HepG2 (cell line): ENCODE data around the gene HAS3. TPM values are rescaled to one million over a fixed set of nuclear protein-coding genes. Genes with fewer than 3 reads are reported as not detected.

Experiments used
- ATAC-seq: fragments of 200-7000 bp; cut with Tn5 transposase; 3 replicates; pipeline ENCODE4 v1.9.1; 2020; ENCODE audit warnings: mild to moderate bottlenecking, moderate library complexity
- BruUV-seq: library from RNA; stranded (reverse); fragments of 400-500 nt; replicated peaks from 2 replicates; lab custom pipeline; 2021; lab: Mats Ljungman, UMichigan
- CTCF ChIA-PET: fragments of 300-600 bp; formaldehyde crosslinking; extraction: SDS; loops from one replicate; lab custom pipeline; 2021; ENCODE audit warnings: low total read pairs, inconsistent platforms, low intra/inter-chr PET ratio; lab: Yijun Ruan, JAX
- POLR2A ChIA-PET: fragments of 350-600 bp; sonication (Branson Sonifier 250); formaldehyde crosslinking; loops from one replicate; lab custom pipeline; 2020; ENCODE audit warnings: antibody characterized with exemption, inconsistent platforms; lab: Yijun Ruan, JAX
- DNase-seq: peaks from one replicate; pipeline ENCODE4 v3.0.0-alpha.2; 2015; ENCODE audit warnings: low spot score
- FAIRE-seq: peaks from 3 replicates; lab custom pipeline; 2011; peaks lifted over from hg19 to GRCh38; lab: Jason Lieb, UNC
- H2AFZ ChIP-seq: one replicate; pipeline ENCODE4 v1.6.1; 2011; ENCODE audit warnings: low read length, inconsistent platforms
- H3K27ac ChIP-seq: fragments of 300-600 bp; 3 replicates; pipeline ENCODE4 v1.8.0; 2011; ENCODE audit warnings: mixed run types, mild to moderate bottlenecking, mixed read lengths, low read length, inconsistent platforms; ENCODE audit not compliant: insufficient read depth; ENCODE audit errors: extremely low read length
- H3K27me3 ChIP-seq, 2 experiments: fragments of 200-600 bp in 1 of 2; 2 replicates in 1 of 2; 3 replicates in 1 of 2; pipeline versions ENCODE4 v1.6.0 to v1.8.0; 2011; ENCODE audit warnings: low read length in 2 of 2, mild to moderate bottlenecking in 2 of 2, moderate library complexity in 2 of 2, inconsistent platforms in 1 of 2; ENCODE audit not compliant: insufficient read depth in 2 of 2, control insufficient read depth in 1 of 2
- H3K36me3 ChIP-seq, 2 experiments: fragments of 200-600 bp in 1 of 2; replicated peaks in 1 of 2; 2 replicates in 1 of 2; 3 replicates in 1 of 2; pipeline versions ENCODE4 v1.5.1 to v1.8.0; 2011; ENCODE audit warnings: low read length in 2 of 2, inconsistent platforms in 1 of 2; ENCODE audit not compliant: insufficient read depth in 2 of 2, control insufficient read depth in 1 of 2
- H3K4me1 ChIP-seq: 2 replicates; pipeline ENCODE4 v1.5.1; 2012; ENCODE audit warnings: low read length, inconsistent platforms; ENCODE audit not compliant: insufficient read depth
- H3K4me2 ChIP-seq: 2 replicates; pipeline ENCODE4 v1.6.0; 2011; ENCODE audit warnings: low read depth, low read length, inconsistent platforms
- H3K4me3 ChIP-seq, 3 experiments: fragments of 200-600 bp in 1 of 3; sonication (generic), shearing (Covaris generic) in 1 of 3; replicated peaks in 1 of 3; 2 replicates each; pipeline ENCODE4 v1.5.1; 2011 to 2016; ENCODE audit warnings: low read length in 3 of 3, inconsistent platforms in 2 of 3, low read depth in 2 of 3, mild to moderate bottlenecking in 2 of 3, control low read depth in 1 of 3, mixed read lengths in 1 of 3; ENCODE audit not compliant: insufficient read depth in 1 of 3
- H3K79me2 ChIP-seq: one replicate; pipeline ENCODE4 v1.6.1; 2011; ENCODE audit warnings: low read length, inconsistent platforms; ENCODE audit not compliant: insufficient read depth
- H3K9ac ChIP-seq: 2 replicates; pipeline ENCODE4 v1.6.0; 2011; ENCODE audit warnings: mild to moderate bottlenecking, low read depth, low read length, inconsistent platforms; ENCODE audit not compliant: insufficient read depth
- H3K9me3 ChIP-seq: 2 replicates; pipeline ENCODE4 v1.5.1; 2012; ENCODE audit warnings: mild to moderate bottlenecking, low read length
- H4K20me1 ChIP-seq: 2 replicates; pipeline ENCODE4 v1.6.0; 2011; ENCODE audit warnings: inconsistent platforms, mild to moderate bottlenecking, low read length, moderate library complexity; ENCODE audit not compliant: insufficient read depth
- ZNF235 ChIP-seq: sonication (generic); formaldehyde crosslinking; IDR thresholded peaks from 2 replicates; pipeline ENCODE4 v1.8.1; 2023; ENCODE audit warnings: mild to moderate bottlenecking, missing genetic modification reagents, borderline replicate concordance
- ZNF674 ChIP-seq: sonication (generic); formaldehyde crosslinking; IDR thresholded peaks from 2 replicates; pipeline ENCODE4 v1.5.0; 2020; ENCODE audit warnings: low read depth, mild to moderate bottlenecking, missing genetic modification reagents
- WGBS: methylation state at CpG from one replicate; pipeline ENCODE4 v1.1.6; 2017; ENCODE audit warnings: low lambda C conversion rate; 5-methylcytosine and 5-hydroxymethylcytosine counted together
- in situ Hi-C: cut with HindIII; loops from 2 replicates; pipeline ENCODE4 v1.10.0; 2017; ENCODE audit warnings: low pct_unique_long_range_greater_than_20kb; ENCODE audit not compliant: extremely low pct_ligation_motif_present
- intact Hi-C: fragments of 100-400 bp; cut with micrococcal nuclease; formaldehyde crosslinking; loops from one replicate; pipeline ENCODE4 v1.10.0; 2022; ENCODE audit not compliant: unreplicated experiment
- polyA plus RNA-seq, 8 experiments: library from polyadenylated mRNA; depleted of rRNA in 3 of 8; stranded (reverse) in 7 of 8; unstranded in 1 of 8; fragments of >200 nt; fragmentation: Illumina TruSeq in 4 of 8; extraction: Trizol in 4 of 8; gene quantifications; 2 replicates each; pipeline versions ENCODE4 v1.2.1 to v1.2.3, GENCODE V29; 2011 to 2016; ENCODE audit warnings: low read depth in 4 of 8, missing spikeins in 1 of 8, mixed read lengths in 1 of 8; ENCODE audit not compliant: insufficient read depth in 1 of 8
- total RNA-seq, 5 experiments: library from RNA; depleted of rRNA; stranded (reverse); fragments of >200 nt; fragmentation: Illumina TruSeq; extraction: Trizol; gene quantifications; 2 replicates each; pipeline ENCODE4 v1.2.3, GENCODE V29; 2016; ENCODE audit warnings: low read depth in 1 of 5
- TF ChIP-seq, protein P1 (sequence below): sonication (generic); formaldehyde crosslinking; IDR thresholded peaks from 2 replicates; pipeline ENCODE4 v1.4.0; 2020; ENCODE audit warnings: missing genetic modification reagents

The HAS3 gene
- total and polyA plus RNA-seq, 2 of the 13 experiments (the other 11 are each of a cell fraction or from before 2014, with no cell fraction given): 0.04 to 0.30 TPM

DNA sequence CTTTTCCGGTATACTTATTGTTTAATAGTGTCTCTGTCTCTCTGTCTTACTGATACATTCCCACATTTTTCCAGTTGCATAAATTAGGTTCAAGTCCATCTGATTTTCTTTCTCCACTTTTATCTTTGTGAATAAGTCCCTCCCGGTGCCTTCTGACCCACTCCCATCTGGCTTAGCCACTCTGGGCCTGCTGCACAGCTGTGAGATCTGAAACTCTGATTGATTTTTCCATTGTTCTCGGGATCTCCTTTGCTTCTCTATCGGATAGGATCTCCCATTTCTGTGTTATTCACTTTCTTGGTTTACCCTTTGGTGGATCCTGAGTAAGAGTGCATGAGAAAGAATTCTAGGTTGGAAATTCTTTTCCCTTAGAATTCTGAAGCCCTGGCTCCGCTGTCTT is 35.6 kb downstream of the HAS3 start:
- Histone ChIP-seq H3K4me2 (no peak overlapping the region), H3K79me2 (peaks cover 24% of the 10 kb centered on the region), H3K9me3 (no peaks in the 10 kb centered on the region), H3K36me3 (peaks cover 44 to 92% of the 10 kb centered on the region in 2 experiments), H4K20me1 (no peaks in the 10 kb centered on the region; the same call in 1 of the 2 replicates), H3K27ac (no peak overlapping the region), H3K4me1 (0 out of 2 replicates have a peak, but pooled peaks cover 3% of the 10 kb centered on the region), H3K9ac (no peak overlapping the region), H2AFZ (no peak overlapping the region), H3K27me3 (no peaks in the 10 kb centered on the region), H3K4me3 (no peak overlapping the region)
- BruUV-seq: no TSS peak
- WGBS: 97% methylated on average over 5 of the region's 5 CpGs
- DNase-seq (no peak), FAIRE-seq (no peak), ATAC-seq (no peak)
- POLR2A ChIA-PET: no interaction called here
- no peak for TF ChIP-seq ZNF235
- TF ChIP-seq ZNF674 (CRISPR knock-in tag): no peak
- in situ Hi-C loops: no loop called here
- CTCF ChIA-PET: no interaction called here
- intact Hi-C loops: no loop called here

- intact Hi-C loops (no loop called here), in situ Hi-C loops (no loop called here)
- Histone ChIP-seq H4K20me1 (no peaks in the 10 kb centered on the region; the same call in 1 of the 2 replicates), H3K9ac (no peak overlapping the region), H3K4me3 (no peak overlapping the region), H3K27me3 (no peaks in the 10 kb centered on the region), H2AFZ (no peak overlapping the region), H3K79me2 (peaks cover 15% of the 10 kb centered on the region), H3K27ac (no peak overlapping the region), H3K9me3 (no peaks in the 10 kb centered on the region), H3K36me3 (peaks cover 43 to 87% of the 10 kb centered on the region in 2 experiments), H3K4me1 (no peaks in the 10 kb centered on the region), H3K4me2 (no peak overlapping the region)
- no peak for DNase-seq
- no peak for FAIRE-seq
- ATAC-seq: no peak
- ChIA-PET CTCF (no interaction called here), POLR2A (no interaction called here)
- no TSS peak for BruUV-seq
- TF ChIP-seq, protein P1, sequence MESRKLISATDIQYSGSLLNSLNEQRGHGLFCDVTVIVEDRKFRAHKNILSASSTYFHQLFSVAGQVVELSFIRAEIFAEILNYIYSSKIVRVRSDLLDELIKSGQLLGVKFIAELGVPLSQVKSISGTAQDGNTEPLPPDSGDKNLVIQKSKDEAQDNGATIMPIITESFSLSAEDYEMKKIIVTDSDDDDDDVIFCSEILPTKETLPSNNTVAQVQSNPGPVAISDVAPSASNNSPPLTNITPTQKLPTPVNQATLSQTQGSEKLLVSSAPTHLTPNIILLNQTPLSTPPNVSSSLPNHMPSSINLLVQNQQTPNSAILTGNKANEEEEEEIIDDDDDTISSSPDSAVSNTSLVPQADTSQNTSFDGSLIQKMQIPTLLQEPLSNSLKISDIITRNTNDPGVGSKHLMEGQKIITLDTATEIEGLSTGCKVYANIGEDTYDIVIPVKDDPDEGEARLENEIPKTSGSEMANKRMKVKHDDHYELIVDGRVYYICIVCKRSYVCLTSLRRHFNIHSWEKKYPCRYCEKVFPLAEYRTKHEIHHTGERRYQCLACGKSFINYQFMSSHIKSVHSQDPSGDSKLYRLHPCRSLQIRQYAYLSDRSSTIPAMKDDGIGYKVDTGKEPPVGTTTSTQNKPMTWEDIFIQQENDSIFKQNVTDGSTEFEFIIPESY (CRISPR knock-in tag): no peak
- 94% methylated on average over 4 of the region's 4 CpGs for WGBS
Observed at GRCh38 chr16:69141936-69142335, 36.5 kb downstream of the HAS3 start.
